ENCODE results near the gene WNT2. TPM values are rescaled to one million over a fixed set of nuclear protein-coding genes. Genes with fewer than 3 reads are reported as not detected.

The WNT2 gene
- total RNA-seq, 4 donors from 2014 or later, result 0.68 to 0.99 TPM; not detected in 2

DNA sequence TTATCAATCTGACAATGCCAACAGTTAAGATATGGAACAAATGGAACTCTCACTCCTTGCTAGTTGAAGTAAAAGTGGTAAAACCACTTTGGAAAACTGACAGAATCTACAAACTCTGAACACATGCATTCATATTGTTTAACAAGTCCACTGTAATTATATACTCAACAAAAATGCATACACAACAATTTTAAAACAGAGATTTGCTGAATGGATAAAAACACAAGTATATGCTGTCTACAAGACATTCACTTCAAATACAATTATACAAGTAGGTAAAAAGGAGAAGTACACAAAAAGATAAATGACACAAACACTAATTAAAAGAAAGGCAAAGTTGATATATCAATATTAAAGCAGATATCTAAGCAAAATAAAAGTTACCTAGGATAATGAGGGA is 9.2 kb upstream of the WNT2 start:
- Histone ChIP-seq H3K4me1 (no peaks in the 10 kb centered on the region), H3K27ac (no peak overlapping the region), H3K36me3 (no peaks in the 10 kb centered on the region), H3K9me3 (no peaks in the 10 kb centered on the region), H3K27me3 (no peaks in the 10 kb centered on the region), H3K4me3 (no peak overlapping the region)
- TF ChIP-seq POLR2AphosphoS5 (IDR thresholded peaks at IDR 0.05) (no peak), EP300 (IDR thresholded peaks at IDR 0.05) (no peak), CTCF (IDR thresholded peaks at IDR 0.05) (no peak), POLR2A (IDR thresholded peaks at IDR 0.05) (no peak)
- DNase-seq (ENCODE audit: low spot score in 2 of 2), result no peak

DNA sequence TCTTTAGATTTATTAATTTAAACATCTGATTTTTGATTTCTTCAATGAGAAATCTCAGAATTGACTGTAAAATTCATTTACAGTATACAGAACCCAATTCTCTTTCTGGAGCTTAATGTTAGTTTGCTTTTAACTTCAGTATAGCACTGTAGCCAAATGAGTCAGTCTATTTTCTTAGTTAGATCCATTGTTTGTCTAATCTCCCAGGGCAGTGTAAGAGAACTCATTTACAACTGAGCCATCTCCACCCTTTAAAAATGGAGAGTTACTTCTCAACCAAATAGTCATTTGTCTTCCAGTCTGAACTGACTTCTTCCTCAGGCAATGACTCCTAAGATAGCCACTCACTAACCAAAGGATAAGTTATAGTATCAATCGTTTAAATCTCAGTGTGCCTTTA is 3.0 kb upstream of the WNT2 start:
- DNase-seq (ENCODE audit: low spot score in 2 of 2), result no peak
- Histone ChIP-seq H3K4me1 (peaks cover 28% of the 10 kb centered on the region), H3K36me3 (no peaks in the 10 kb centered on the region), H3K27ac (no peak overlapping the region), H3K4me3 (no peak overlapping the region), H3K27me3 (peaks cover 30% of the 10 kb centered on the region), H3K9me3 (no peaks in the 10 kb centered on the region)
- 77% methylated on average over 1 of the region's 1 CpG for WGBS
- TF ChIP-seq EP300 (IDR thresholded peaks at IDR 0.05) (no peak), POLR2A (IDR thresholded peaks at IDR 0.05) (no peak), POLR2AphosphoS5 (IDR thresholded peaks at IDR 0.05) (no peak), CTCF (IDR thresholded peaks at IDR 0.05) (no peak)

DNA sequence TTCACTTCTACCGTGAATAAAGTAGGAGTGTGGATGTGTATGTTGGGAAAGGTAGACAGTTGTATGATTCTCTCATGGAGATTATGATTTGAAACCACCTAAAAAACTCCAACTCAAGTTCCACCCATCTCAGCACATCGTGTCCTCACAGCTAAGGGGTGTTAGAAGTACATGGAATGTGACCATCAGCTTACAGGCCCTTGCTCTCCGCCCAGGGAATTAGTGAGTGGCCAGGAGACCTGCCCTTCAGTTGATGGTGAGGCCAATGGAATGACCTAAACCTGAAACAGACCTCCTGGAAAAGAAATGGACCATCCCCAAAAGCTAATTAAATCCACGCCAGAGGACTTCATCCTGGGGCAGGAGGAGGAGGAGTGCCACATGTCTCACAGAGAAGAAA is 2.1 kb upstream of the WNT2 start:
- TF ChIP-seq EP300 (IDR thresholded peaks at IDR 0.05), result no peak
- TF ChIP-seq CTCF (IDR thresholded peaks at IDR 0.05), result no peak
- no peak for TF ChIP-seq POLR2A (IDR thresholded peaks at IDR 0.05)
- TF ChIP-seq POLR2AphosphoS5 (IDR thresholded peaks at IDR 0.05), result no peak
- peak overlapping the region; percentile 52 for H3K4me3 ChIP-seq
- no peak for DNase-seq (ENCODE audit: low spot score in 2 of 2)
- peak overlapping the region; percentile 4 for H3K27ac ChIP-seq
- H3K36me3 ChIP-seq, result no peaks in the 10 kb centered on the region
- WGBS, result 50% methylated on average over 4 of the region's 4 CpGs
- H3K9me3 ChIP-seq, result no peaks in the 10 kb centered on the region
- peaks cover 36% of the 10 kb centered on the region for H3K27me3 ChIP-seq
- H3K4me1 ChIP-seq, result peaks cover 28% of the 10 kb centered on the region

DNA sequence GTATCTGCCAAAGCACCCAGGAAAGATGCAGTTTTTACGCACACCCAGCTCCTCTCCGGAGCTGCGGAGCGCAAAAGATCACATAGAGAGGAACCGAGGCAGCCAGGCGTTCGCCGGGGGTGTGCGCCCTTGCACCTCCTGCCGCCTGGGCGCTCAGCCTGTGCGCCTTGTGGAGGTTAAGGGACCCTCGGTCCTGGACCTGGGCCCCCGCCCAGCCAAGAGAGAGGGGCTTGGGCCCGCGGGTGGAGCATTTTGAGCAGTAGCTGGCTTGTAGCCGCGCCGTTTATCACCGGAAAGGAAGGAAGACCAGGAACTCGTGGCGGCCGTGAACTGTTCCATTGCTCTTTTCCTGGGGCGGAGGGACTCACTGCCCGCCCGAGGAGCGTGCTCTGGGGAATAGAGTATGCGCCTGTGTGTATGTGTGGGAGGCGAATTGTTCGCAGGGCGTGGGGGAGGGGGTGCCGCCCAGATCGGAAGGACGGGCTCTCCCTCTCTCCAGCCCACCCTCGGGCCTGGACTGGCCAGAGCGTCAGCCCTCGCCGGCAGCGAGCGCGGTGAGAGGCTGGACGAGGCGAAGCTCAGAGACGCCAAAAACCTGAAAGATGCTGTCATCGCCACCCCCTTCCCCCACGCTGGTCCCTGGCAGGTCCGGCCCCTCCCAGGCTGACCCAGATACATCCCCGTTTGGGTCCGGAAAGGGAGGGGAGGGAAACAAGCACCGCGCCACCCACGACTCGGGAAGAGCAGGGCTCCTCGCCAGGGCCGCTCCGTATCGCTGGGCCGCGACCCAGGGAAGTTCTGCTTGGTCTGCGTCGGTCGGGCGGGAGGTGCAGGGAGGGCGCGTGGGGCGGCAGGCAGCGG is 1.2 kb upstream of the WNT2 start:
- peak overlapping the region; percentile 7 for H3K27ac ChIP-seq
- WGBS, result 3% methylated on average over 27 of the region's 67 CpGs
- no peaks in the 10 kb centered on the region for H3K36me3 ChIP-seq
- DNase-seq (ENCODE audit: low spot score in 2 of 2), result peak; percentile 71 to 80
- peaks cover 36% of the 10 kb centered on the region for H3K27me3 ChIP-seq
- no peaks in the 10 kb centered on the region for H3K9me3 ChIP-seq
- no peak for TF ChIP-seq POLR2AphosphoS5 (IDR thresholded peaks at IDR 0.05)
- TF ChIP-seq POLR2A (IDR thresholded peaks at IDR 0.05), result no peak
- TF ChIP-seq EP300 (IDR thresholded peaks at IDR 0.05), result no peak
- no peak for TF ChIP-seq CTCF (IDR thresholded peaks at IDR 0.05)
- H3K4me1 ChIP-seq, result peaks cover 28% of the 10 kb centered on the region
- peak overlapping the region; percentile 52 for H3K4me3 ChIP-seq

DNA sequence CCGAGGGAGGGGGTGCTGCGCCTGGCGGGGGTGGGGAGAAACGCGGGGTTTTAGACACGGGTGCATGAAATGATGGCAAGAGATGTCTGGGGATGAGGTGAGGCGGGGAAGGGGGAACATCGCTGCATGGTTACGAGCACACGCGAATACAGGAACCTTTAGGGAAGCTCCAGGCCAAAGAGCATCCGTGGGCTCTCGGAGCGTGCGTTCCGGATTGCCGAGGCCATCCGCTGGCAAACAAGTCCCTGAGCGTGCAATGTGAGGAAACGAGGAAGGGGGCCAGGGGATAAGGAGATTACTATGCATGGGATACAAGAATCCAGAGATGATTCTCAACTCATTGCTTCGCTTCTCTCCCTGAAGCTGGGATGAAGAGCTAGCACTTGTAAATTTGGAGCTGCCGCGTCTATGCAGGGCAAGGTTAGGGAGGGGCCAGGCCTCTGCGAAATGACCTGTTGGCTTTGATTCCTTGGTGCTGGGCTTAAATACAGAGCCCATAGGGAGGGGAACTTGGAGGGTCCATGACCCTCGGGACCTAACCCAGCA is 520 bp upstream of the WNT2 start:
- Histone ChIP-seq H3K9me3 (no peaks in the 10 kb centered on the region), H3K36me3 (no peaks in the 10 kb centered on the region), H3K27ac (peak overlapping the region; percentile 7), H3K4me1 (peaks cover 28% of the 10 kb centered on the region), H3K4me3 (peak overlapping the region; percentile 52), H3K27me3 (peaks cover 36% of the 10 kb centered on the region)
- TF ChIP-seq POLR2AphosphoS5 (IDR thresholded peaks at IDR 0.05) (no peak), CTCF (IDR thresholded peaks at IDR 0.05) (no peak), POLR2A (IDR thresholded peaks at IDR 0.05) (no peak), EP300 (IDR thresholded peaks at IDR 0.05) (no peak)
- no peak for DNase-seq (ENCODE audit: low spot score in 2 of 2)
- WGBS, result under 1% methylated on average over 25 of the region's 25 CpGs

Data from suprapubic skin (tissue), 4 donors.